NCI-H1048 (cell line): ENCODE measurements around the gene SYNE1.
"Not testable (repeated sequence)": the region's sequence is repeated elsewhere in the genome, so short reads cannot be mapped to it uniquely, and the experiment has no call there.

ENCODE experiments used
- DNase-seq: peaks from one replicate; lab custom pipeline; 2025; lab: John Stamatoyannopoulos, UW

The SYNE1 gene, protein sequence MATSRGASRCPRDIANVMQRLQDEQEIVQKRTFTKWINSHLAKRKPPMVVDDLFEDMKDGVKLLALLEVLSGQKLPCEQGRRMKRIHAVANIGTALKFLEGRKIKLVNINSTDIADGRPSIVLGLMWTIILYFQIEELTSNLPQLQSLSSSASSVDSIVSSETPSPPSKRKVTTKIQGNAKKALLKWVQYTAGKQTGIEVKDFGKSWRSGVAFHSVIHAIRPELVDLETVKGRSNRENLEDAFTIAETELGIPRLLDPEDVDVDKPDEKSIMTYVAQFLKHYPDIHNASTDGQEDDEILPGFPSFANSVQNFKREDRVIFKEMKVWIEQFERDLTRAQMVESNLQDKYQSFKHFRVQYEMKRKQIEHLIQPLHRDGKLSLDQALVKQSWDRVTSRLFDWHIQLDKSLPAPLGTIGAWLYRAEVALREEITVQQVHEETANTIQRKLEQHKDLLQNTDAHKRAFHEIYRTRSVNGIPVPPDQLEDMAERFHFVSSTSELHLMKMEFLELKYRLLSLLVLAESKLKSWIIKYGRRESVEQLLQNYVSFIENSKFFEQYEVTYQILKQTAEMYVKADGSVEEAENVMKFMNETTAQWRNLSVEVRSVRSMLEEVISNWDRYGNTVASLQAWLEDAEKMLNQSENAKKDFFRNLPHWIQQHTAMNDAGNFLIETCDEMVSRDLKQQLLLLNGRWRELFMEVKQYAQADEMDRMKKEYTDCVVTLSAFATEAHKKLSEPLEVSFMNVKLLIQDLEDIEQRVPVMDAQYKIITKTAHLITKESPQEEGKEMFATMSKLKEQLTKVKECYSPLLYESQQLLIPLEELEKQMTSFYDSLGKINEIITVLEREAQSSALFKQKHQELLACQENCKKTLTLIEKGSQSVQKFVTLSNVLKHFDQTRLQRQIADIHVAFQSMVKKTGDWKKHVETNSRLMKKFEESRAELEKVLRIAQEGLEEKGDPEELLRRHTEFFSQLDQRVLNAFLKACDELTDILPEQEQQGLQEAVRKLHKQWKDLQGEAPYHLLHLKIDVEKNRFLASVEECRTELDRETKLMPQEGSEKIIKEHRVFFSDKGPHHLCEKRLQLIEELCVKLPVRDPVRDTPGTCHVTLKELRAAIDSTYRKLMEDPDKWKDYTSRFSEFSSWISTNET (N-terminal part only)

DNA sequence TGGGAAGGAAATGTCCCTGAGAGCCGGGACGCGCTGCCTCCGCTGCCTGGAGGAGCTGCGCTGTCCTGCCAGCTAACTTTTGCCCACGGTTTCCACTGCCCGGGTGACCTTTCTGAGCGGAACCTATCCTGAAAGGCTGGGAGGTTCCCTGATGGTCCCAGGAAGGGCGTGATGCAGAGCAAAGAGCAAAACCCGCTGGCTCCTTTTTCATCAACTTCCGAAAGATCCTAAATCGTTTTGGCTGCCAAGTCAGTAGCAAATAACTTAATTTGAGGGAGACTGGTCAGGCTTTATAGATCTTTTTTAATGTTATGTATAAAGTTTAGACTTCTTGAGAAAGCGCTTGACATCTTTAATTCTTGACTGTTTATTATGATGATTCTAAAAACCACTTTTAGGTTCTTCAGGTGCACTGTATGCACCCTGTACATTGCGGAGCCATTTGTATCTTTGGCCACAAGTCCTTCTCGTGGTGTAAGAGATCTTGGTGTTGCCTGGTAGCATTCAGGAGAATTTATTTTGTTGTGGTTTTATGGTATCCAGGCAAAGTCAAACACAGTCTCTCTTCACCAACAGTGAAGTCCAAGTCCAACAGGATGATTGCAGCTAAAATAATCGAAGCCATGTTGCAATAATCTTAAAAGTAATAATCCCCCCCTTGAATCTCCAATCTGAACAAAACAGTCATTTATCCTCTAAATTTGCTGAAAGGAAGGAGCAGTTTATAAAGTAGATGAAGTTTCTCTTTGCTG, at the start of gene SYNE1:
TSS of gene SYNE1 (minus strand) at position 67 of the 752 bp plus-strand sequence. CDS start 9,031 bp downstream, outside the sequence.
- no peak for DNase-seq

DNA sequence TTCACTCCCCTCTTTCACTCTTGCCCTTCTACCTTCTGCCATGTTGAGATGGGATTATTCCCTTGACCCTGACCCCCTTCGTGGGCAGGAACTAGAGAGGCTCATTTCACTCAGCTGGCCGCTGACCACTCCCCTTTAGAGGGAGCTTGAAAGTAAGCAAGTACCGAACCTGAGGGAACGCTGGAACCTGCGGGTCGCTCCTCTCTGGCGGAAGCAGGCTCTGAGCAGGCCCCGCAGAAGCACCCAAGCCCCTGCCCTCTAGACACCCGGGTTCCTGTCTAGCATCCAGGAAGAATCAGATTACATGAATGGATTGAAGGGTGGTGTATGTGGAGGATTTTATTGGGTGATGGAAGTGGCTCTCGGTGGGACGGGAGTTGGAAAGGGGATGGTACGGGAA, 48.7 kb upstream of the SYNE1 start:
- DNase-seq, result no peak

DNA sequence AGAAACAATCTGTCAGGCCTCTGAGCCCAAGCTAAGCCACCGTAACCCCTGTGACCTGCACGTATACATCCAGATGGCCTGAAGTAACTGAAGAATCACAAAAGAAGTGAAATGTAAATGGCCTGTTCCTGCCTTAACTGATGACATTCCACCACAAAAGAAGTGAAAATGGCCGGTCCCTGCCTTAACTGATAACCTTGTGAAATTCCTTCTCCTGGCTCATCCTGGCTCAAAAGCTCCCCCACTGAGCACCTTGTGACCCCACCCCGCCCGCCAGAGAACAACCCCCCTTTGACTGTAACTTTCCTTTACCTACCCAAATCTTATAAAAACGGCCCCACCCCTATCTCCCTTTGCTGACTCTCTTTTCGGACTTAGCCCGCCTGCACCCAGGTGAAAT, 45.8 kb upstream of the SYNE1 start:
- not testable (repeated sequence) for DNase-seq

DNA sequence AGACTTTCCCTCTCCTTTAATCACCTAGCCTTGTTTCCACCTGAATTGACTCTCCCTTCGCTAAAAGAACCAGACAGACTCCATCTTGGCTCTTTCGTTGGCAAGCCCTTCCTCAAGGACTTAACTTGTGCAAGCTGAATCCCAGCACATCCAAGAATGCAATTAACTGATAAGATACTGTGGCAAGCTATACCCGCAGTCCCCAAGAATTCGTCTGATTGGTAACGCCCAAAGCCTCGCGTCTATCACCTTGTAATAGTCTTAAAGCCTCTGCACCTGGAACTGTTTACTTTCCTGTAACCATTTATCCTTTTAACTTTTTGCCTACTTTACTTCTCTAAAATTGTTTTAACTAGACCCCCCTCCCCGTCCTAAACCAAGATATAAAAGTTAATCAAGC, 45.0 kb upstream of the SYNE1 start:
- DNase-seq, result no peak

DNA sequence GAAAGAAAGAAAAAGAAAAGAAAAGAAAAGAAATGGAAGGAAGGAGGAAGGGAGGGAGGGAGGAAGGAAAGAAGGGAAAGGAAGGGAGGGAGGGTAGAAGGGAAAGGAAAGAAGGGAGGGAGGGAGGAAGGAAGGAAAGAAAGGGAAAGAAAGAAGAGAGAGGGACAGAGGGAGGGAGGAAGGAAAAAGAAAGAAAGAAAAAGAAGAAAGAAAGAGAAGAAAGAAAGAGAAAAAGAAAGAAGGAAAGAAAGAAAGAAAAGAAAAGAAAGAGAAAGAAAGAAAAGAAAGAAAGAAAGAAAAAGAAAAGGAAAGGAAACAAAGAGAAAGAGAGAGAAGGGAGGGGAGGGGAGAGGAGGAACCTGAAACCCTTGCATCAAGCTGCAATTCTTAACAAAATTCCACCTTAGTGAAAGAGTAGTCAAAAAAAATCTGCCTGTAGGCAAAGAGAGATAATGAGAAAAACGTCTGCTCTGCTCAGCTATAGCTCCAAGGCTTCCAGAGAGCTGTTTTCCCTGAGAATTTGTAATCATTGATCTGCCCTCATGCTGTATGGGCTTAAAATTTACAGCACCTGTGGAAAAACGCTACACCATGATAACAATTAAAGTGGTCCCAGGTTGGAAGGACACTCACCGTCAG, 43.8 kb upstream of the SYNE1 start:
- no peak for DNase-seq

DNA sequence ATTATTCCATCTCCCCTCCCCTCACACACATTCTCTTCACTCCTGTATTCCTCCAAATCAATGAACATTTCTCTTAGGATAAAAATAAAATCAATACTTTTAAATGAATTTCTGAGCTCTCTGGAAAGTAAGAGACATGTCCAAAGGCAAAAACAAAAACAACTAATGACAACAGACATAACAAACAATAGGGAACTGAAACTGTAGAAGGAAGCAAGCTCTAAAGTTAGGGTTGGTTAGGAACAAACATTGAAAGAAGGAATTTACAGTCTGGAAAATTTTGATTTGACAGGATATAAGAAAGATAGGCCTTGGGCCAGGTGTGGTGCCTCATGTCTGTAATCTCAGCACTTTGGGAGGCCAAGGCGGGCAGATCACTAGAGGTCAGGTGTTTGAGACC, 43.0 kb upstream of the SYNE1 start:
- no peak for DNase-seq

DNA sequence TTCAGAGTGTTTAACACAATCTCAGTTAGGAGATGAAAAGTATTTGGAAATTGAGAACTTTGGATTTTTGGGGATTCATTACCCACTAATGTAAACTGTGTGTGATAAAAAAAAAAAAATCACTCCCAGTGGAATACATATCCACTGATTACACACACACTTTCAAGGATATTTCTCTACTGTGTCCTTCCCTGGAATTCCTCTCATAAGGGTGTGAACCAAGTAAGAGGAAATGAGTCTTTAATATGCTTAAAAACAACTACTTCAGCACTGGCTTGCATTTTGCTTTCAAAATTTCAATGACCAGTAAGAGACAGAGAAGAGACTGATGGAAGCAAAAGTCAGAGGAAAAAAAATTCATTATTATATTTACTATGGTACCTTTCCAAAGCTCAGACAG, 36.1 kb upstream of the SYNE1 start:
- DNase-seq, result no peak

DNA sequence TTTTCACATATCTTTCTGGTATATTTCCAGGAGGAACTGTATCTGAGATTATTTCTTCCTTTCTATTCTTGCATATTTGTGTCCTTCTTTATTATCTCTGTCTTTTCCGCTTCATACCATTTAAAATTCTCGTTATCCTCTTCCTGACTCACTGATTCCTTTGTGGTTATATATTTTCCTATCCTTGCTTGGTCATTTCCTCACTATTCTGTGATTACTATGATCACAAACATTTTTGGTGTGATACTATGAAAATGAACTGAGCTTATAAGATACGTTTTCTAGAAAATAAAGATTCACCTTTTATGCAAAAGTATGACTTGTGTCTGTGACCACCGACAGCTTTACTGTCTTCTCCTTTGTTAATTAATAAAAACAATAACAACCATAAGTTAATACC, 34.0 kb upstream of the SYNE1 start:
- no peak for DNase-seq

DNA sequence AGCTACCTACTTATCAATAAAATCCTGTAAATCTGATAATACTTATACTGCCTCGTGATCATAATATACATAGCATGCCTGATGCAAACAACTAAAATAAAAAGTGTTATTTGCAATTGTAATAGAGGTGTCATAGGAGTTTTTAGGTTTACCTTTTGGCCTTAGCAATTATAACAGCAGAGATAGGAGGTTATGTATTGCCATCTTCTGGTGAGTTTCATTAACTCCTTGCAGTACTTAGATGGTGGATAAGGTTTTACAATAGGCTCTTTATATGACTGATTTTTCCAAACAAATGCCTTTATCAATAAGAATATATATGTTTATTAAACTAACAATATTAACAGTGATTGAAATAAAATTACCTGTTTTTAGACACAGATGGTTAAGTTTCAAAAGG, 32.7 kb upstream of the SYNE1 start:
- DNase-seq, result no peak

DNA sequence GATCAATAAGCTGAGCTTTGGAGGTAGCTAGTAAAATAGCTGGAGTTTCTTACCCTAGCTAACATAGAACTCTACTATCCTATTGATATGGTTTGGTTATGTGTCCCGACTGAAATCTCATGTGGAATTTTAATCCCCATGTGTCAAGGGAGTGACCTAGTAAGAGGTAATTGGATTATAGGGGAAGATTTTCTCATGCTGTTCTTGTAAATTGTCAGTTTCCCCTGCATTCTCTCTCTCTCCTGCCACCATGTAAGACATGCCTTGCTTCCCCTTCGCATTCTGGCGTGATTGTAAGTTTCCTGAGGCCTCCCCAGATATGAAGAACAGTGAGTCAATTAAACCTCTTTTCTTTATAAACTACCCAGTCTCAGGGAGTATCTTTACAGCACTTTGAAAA, 24.6 kb upstream of the SYNE1 start:
- DNase-seq, result no peak

DNA sequence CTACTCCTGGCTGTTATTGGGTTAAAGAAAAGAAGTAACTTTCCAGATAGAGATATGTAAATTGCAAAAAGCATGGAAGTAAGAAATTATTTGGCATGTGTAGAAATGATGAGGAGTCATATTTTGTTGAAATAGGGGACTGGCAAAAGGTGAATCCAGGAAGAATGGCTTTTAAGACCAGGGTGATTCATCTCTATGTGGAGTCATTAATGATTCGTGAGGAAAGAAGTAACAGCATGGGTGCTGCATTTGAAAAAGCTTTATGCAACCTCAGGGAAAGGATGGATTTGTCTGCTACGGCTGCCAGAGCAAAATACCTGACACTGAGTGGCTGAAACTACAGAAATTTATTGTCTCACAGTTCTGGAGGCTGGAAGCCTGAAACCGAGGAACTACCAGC, 14.8 kb upstream of the SYNE1 start:
- no peak for DNase-seq

DNA sequence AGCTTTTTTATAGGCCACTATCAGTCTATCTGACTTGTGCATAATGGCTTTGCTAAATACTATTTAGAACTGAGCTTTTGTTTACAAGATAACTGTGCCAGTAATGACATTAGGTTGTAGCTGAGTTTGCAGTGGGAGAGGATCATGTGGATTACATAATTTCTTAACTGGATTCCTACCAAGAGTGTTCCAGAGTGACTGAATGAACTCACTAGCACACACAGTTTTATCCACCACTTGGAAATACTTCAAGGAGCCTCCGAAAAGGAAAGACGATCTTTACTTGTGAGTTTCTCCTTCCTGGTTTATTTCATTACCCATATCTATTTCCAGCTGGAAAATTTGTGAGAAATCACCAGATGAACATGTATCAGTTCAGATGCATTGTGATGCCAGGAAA, 10.9 kb upstream of the SYNE1 start:
- DNase-seq, result no peak

DNA sequence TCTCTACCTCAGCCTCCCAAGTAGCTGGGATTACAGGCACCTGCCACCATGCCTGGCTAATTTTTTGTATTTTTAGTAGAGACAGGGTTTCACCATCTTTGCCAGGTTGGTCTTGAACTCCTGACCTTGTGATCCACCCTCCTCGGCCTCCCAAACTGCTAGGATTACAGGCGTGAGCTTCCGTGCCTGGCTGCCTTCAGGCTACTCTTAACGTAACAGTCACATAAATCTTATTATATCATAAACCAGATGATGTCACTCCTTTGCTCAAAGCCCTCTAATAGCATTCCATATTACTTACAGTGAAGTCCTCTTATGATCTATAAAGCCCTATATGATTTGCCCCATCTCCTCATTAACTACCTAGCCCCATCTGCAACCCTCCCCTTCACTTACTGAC, 9.6 kb upstream of the SYNE1 start:
- DNase-seq, result not testable (repeated sequence)

DNA sequence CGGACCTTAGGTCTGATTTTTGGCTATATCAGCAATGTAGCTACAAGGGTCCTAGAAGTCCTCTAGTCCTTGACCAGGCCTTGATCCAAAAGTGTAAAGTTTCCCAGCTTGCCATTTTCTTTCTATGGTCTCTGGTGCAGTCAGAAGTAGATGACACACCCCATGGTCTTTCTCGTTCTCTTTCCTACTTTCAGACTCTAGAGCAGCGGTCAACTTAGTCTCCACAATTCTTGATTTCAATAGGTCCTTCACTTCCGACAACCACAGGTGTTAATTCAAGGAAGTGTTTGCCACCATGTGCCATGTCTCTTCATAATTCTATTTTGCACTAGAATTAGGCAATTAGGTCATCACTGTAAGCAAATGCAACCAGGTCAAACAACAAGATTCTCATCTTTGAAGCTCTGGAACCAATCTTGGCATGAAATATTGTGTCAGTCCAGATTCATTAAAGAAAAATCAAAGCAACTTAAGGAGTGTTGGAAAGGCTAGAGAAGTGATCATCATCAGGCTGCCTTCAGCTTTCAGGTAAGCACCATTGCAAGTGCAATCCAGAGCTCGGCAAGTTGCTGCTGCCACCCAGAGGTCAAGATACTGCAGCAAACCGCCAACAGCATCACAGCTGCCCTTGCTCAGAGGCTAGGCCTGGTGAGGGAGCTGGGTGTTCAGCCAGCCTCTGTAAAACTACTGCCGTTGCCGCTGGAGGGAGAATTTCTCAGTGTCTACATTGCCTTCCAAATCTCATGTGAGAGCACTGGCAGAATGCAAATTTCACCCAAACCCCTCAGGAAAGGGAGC, 5.6 kb upstream of the SYNE1 start:
- DNase-seq, result no peak

DNA sequence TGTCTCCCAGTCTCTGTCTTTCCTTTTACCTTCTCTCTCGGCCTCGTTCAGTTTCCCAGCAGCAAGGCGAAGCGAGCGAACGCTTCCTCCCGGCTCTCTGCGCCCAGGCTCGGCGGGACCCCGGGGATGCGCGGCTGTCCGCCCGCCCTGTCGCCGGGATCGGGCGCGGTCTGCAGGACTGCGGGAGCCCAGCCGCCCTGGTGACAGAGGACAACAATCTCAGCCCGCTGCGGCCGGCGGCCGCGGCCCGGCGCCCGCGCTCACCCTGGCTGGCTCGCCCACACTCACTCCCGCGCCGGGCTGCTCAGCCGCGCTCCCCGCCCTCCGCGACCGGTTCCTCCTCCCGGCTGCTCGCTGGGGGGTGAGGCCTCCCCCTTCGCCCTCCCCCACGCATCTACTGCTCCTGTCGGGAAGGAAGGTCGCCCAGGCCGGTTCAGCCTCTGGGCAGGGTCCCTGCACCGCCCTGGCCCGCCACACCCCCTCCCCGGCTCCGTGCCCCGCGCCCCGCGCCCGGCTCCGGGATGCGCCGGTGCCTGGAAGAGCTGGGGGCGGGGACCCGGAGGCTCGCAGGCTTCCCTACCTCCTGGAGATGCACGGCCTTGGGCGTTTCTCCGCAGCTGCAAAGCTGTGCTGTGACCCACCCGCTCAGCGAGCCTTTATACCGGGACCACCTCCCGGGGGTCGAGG, 410 bp downstream of the SYNE1 start:
- no peak for DNase-seq

DNA sequence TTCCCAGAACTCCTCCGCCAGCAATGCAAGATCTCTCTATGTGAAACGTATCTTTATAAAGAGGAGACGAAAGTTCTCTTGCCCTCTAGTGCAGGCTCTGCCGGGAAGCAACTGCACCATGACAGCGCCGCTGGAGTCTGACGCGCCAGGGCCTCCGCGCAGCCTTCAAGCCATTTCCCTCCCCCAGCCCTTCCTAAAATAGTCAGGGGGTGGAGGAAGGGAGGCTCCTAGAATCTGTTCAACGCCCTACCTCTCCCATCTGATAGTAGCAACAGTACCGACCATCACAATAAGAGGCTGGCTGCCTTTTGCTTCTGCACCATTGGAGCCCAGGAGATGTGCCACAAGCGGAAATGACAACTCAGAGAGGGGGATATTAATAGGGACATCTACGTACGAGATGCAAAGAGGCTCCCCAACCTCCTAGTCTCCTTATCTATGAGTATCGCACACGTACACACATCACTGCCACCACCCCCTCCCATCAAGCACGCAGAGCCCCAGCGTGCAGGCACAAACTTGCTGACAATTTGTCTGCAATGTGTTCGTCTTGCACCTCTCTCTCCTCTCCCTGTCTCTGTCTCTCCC, 1.0 kb downstream of the SYNE1 start:
- no peak for DNase-seq

DNA sequence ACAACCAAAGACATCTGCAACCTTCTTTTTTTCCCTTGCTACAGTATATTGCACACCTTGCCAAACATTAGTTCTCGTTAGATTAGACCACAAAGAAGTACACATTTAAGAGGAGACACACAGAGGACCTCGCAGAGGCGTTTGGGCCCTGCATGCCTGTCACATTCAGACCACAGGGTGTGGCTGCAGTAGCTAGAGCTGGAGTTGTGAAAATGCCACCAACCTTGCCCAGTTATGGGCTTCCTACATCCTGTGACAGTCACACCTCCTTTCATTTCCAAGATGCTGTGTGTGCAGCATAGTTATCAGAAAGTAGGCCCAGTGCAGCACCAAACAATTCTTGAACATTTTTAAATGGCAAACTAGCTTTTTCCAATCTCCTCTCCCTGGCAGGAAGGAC, 2.4 kb downstream of the SYNE1 start:
- DNase-seq, result no peak

DNA sequence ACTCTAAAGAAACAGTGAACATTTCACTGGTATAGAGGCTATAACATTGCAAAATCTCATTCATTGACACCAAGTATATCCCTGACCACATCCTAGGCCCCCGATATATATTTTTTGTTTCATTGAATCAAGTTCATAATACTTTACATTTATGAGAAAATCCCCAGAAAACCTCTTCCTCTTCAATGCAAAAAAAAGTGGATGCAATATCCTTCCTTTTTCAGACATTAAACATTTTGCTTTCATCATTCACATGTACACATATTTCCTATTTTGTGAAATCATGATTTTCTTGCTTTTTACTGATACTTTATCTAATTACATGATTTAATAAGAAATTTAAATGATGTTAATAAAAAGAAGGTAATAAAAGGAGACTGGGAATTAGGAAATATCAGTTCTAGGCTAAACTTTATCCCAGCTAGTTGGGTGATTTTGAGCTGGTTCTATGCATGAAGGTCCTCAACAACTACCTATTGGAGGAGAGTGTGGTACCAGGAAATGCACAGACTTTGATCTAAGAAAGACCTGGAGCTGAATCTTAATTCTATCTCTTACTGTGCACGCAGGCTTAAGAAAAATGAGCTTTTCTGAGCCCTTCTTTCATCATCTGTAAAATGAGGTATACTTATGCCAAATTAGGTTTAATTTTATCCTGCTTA, 4.9 kb downstream of the SYNE1 start:
- DNase-seq, result no peak

DNA sequence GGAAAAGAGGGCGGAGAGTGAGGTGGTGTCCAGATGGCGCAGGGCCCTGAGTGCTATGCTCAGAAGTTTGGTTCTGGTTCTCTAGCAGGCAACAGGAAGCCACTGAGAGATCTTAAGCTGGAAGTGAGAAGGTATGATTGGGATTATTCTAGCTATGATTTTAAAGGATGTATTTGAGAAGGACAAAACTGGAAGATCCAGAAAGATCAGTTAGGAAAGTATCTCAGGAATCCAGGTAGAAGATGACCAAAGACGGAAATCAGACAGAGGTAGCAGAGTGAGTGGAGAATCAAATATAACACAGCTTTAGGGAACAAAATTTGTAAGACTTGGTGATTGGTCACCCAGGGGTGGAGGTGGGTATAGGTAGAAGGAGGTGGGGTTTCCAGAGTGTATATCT, 5.8 kb downstream of the SYNE1 start:
- DNase-seq, result no peak
